Activated CD8-positive, alpha-beta memory T cell treated with anti-CD3 and anti-CD28 coated beads for 48 hours (primary cell): ENCODE data around the gene LDAH.

ENCODE experiments used
- DNase-seq, 3 experiments: peaks; one replicate each; pipeline ENCODE4 v3.0.0-alpha.2; 2020; ENCODE audit warnings: low read depth in 2 of 3, low spot score in 2 of 3

LDAH gene

DNA sequence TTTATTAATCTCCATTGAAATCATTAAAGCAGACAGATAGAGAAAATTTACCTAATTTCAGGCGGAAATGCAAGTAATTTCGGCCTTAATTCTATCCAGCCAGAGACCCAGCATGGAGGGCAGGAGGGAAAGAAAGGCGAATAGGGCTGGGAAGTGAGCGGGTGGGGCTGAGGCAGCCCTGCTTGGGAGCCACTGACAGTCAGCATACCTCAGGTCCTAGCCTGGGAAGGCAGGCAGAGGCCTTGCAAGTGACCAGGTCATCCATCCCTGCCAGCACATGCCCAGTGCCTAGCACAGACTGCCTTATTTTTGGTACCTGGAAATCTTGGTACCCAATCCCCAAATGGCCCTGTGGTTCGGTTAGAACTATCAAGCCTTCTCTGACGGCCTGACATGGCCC, 154.4 kb downstream of the LDAH start:
- no peak for DNase-seq

DNA sequence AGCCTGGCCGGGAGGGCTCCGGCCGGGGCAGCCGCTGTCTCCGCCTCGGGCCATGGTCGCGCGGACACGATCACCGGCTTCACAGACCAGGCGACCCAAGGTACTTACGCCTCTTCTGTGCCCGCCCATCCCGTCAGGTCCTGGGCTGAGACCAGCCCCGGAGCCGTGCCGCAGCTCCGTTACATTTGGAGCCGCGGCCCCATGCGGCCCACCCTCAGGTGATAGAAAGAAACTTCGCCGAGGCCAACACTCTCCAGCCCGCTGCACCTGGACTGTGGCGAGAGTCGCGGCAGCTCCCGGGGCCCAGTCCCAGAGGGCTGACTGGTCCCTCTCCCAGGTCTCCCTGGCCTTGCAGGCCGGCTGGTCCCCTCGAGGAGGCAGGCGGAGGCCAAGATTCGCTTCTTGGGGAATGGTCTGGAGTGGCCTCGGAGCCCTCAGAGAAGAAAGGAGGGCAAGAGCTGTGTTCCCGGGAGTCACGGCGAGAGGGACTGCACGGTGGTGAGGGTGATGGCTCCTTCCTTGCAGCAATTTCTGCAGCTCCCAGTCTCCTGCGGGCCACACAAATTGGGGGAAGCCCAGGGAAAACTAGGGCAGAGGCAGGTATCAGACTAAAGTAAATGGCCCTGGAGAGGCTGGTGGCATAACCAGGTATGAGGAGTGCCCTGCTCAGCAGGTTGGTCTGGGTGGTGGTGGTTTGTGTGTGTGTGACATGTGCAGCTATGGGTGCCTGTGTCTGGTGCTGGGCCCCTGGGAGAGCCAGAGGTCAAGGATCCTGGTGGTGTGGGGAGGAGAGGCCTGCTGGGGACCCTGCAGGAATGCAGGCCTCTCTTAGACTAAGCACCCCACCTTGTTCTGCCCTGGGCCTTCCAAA, 155.1 kb downstream of the LDAH start:
- no peak for DNase-seq

DNA sequence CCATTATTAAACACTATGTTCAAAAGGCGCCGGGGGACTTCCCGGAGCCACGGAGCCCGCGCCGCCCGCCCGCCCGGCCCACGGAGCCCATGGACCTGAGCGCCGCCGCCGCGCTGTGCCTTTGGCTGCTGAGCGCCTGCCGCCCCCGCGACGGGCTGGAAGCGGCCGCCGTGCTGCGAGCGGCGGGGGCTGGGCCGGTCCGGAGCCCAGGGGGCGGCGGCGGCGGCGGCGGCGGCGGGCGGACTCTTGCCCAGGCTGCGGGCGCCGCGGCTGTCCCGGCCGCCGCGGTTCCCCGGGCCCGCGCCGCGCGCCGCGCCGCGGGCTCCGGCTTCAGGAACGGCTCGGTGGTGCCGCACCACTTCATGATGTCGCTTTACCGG, 155.8 kb downstream of the LDAH start:
- no peak for DNase-seq

DNA sequence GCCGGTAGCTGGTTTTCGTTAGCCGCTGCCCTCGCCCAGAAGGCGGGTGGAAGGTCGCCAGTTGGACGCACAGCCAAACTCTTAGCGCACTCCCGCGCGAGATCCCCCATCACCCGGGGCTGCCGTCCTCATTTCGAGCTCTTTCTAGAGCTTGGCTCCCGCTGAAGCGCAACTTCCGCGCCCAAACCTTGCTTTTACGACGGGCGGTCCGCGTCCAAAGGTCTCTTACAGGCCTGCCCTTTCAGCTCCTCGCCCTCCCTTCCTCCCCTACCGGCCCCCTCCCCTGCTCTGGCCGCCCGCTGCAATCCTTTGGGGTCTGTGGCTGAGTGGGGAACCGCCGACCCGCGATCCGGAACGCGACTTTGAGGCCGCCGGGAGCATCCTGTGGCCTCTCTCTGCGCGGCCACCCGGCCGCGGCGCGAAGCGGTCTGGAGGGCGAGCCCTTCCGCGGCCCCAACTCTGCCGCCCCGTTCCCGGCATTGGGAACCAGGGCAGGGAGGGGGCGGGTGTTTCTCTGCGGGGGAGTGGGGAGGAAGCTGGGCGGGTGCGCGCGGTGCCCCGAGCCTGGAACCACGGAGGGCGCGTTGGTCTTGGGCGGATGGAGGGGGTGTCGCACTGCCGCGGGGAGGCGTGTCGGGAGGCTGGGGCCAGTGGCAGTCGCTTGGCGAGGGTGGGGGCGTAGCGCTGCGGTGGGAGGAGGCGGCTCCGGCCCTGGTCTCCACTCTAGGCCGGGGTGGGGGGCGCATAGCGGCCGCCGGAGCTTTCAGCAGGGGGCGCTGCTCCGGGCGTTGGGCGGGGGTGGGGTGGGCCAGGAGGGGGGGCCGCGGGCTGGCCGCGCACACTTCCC, 156.4 kb downstream of the LDAH start, which contains the start of gene GDF7:
Gene GDF7, plus strand, starts transcription at position 841 of the 847 bp plus-strand sequence. CDS start 96 bp downstream, outside the sequence.
- DNase-seq = no peak

DNA sequence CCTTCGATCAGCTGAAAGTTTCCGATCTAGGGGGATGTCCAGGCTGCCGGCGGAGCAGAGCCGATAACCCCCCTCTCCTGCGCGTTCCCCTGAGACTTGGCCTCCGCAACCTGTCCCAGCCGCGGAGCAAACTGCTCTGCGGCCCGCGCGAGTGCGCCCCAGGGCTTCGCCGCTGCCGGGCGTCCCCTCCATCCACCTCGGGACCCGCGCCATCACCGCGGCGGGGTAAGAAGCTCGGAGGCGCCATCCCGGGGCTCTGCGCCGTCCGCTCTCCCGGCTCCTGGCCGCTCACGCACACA, 156.9 kb downstream of the LDAH start:
- DNase-seq = no peak

DNA sequence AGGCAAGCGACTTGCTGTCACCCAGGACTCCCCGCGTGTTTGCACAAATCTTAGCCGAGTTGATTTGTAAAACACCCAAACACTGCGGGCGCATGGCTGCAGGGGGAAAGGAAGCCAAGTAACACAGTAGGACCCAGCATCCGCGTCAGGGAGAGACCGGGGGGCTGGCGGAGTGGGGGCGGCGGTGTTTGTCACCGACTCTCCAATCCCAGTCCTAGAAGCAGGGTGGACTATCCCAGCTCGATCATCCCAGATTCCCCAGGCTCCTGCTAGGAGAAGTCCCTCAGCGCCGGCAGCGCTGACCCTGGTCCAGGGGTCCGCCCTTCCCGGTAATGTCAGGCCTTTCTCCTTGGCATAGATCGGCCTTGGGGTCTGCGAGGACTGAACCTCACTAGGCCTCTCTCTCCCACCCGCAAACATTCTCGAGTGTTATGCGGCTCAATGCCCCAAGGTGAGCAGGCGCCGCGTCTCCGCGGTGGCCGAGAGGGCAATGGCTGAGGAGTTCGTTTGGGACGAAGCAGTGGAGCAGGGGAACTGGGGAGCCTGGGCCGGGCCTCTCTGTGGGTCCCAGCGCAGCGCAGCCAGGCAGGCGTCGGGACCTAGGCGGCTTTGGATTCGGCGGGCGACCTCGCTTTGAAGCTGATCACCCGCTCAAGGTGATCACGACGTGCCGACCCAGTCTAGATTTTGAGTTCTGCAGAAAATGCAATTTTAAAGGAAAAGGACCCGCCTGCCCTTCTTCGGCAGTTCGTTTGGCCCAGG, 157.5 kb downstream of the LDAH start:
- DNase-seq = no peak

DNA sequence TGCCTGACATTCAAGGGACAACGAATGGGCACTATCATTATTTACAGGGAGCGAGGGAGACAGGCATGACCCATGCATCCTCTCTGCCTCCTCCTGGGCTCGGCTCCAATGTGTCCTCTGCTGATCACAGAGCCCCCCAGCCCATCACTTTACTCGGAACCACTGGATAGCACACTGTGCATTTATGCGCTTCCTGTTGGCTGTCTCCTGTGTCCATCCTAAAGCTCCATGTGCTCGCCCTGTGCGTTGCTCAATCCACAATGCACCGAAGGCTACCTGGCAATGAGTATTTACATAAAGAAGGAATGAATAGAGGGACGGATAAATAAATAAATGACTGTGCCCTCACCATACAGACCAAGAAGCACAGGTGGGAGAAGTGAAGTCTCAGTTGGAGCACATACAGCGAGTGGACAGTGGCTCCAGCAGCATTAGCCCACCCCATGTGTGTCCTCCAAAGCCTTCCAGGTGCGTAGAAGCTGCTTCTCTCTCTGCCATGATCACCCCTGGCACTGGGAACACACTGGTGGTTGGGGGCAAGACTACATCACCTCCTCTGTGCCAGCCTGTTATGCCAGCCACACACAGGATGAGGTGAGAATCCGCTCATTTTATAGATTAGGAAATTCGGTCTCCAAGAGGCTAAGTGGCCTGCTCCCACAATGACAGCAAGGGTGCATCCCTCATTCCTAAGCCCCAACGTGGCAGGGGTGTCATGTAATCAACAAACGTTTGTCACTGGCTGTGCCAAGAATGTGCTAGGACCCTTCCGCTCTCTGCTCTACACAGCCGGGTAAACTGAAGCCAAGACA, 158.3 kb downstream of the LDAH start:
- no peak for DNase-seq

DNA sequence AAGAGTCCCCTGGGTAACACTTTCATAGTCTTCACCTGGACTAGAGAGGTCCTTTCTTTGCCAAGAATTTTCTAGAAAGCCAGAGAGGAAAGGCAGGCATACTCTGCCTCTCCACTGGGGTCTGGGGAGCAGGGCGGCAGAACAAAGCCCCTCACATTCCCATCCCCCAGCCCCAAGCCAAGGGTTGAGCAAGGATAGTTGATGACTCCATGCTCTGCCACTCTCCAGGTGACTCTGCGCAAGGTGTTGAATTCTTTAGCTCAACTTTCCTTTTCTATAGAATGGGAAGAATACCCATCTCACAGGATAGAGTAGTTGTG, 158.9 kb downstream of the LDAH start:
- no peak for DNase-seq

DNA sequence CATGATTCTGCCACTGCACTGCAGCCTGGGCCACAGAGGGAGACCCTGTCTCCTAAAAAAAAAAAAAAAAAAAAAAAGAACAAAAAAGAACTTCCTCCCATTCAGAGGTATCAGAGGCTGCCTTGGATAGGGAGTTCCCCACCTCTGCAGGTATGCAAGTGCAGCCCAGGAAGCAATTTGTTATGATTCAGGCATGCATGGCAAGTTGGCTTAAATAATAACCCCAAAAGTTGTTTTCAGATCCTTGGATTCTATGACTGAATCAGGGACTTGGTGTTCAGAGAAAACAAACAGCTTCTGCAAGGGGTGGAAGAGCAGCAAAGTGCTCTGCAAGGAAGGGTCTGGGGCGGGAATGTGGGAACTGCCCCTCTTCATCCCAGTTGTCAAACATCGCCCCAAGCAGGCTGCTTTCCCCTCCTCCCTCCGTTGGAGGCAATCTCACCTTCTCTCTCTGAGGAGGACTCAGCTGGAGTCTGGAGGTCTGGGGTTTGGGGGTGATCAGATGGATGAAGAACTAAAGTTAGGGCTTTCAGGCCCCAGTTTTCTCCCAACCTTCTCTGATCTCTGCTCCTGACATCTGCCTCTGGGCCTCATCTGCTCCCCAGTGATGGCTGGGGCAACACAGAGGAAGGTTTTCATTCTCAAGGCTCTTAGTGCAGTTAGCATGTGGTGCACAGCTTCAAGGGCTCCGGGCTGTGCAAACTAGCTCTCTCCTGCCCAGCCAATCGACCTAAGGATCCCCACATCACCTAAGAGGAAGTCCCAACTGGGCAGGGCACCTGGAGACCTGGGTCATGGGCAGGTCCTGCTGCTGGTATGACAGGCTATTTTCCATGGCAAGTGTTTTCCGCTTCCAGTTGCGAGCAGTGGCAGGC, 159.5 kb downstream of the LDAH start:
- DNase-seq = no peak

DNA sequence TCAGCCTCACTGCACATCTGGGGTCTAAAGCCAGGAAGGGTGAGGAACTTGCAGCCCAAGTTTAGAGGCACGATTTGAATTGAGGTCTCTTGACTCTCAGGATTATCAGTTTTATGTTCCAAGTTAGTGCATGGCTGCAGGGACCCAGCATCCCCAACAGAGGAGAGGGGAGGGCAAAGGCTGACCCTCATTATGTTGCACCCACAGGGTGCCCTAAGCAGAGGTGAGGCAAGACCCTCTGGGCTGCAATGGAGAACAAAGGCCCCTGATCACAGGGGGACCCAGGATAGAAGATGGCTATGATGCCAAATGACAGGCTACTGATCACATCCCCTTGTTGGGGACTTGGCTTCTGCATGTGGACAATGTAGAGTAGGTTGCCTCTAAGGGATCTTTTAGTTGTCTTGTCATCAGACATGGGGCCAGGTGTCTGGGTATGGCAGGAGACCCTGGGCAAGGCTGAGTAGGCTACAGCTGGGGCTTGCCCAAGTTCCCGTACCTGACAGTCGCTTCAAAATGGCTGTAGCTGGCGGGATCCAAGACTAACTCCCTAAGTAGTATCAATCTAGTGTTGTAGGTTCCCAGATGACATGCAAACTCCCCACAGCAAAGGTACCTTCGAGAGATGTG, 160.5 kb downstream of the LDAH start:
- DNase-seq = no peak

DNA sequence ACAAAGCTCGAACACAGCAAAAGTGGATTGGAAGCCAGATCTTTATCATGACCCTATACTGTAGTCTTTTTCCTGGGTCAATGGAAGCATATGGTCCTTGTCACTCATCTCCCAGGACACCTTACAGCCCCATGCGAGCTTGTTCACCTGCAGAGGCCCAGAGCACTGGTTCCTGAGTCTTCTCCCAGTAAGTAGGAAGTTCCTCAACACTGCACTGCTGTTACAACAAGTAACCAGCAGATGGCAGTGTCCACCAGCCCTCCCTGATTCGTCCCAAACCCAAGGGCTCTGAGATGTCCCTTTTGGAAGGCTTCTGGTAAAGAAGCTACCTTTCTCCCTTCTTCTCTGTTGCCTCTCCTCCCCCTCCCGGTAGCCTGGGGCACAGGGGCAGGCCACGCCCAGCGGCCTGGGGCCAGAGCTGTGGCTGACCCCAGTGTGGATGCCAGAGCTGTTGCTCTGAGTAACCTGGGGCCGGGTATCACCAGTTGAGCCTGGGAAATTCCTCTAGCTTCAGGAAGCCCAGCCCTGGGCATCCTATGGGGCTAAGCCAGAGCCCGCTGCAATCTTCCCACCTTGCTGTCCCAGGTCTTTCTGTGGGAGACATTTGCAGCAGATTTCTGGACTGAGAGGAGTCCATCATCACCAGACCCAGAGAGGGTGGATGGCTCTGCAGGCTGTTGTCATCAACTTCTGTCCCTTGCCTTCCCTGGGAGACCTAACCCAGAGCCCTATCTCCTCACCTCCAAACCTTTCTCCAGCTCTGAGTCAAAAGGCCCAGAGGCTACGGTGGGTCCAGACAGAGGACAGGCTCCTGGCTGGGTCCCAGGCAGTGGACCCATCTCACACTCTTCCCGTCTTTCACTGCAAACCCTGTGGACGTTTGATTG, 161.2 kb downstream of the LDAH start:
- DNase-seq = peak in 1 of 3 experiments; percentile 37

DNA sequence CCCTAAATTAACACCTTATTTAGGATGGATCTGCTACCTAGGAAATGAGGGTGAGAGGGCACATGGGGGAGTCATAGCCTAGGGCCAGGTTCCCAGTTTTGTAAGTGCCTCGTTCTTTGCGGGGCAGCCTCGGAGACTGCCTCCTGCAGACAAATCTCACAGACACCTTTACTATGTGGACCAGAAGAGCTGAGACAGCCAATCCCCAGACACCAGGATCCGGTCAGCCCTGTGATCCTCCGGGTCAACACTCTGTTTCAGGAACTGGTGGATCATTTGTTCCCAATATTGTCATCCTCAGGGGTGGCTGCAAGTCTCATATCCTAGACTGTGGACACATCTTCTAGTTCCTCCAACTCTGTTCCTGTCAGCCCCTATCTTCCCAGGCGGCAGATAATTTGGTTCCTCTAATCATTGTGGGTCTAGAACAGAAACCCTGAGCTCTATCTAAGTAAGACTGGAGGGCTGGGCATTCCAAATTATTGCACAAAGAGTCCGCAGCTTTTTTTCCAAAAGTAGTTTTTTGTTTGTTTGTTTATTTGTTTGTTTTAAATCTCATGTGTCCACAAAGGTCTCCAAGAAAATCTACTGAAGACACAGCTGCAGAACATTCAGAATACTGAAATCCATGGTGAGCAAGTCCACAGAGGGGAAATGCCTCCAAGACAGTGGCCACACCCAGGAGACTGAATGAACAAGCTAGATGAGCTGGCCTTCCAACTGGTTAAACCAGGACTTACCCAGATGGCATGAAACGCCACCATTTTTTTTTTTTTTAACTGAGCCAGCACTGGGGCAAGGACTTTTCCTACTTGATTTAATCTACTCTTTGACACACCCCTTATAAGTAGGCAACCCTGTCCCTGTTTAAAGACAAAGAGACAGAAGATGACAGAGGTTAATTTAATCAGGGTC, 162.1 kb downstream of the LDAH start:
- DNase-seq = no peak

DNA sequence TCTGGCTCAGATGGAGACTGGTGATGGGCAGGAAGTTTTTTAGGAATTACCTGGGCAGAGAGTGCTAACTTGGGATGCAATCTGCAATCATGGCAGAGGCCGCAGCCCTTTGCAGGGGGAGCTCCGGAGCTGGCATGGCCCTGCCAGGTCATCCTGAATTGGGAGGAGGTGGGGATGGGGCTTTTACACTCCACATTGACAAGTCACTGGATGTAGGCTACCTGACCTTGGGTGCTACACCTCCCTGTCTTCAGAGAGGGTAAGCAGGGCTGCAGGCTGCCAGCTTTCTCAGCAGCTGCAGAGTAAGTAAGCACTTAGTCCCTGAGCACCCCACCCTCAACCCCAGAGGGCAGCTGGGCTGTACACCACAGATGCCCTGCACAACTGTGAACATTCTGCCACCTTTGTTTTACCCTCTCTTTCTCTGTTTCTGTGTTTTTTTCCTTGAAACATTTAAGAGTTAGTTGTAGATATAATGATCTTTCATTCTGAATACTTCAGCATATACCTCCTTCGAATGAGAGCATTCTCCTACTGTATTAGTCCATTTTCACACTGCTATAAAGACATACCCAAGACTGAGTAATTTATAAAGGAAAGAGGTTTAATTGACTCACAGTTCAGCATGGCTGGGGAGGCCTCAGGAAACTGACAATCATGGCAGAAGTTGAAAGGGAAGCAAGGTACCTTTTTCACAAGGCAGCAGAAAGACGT, 165.2 kb downstream of the LDAH start:
- no peak for DNase-seq

DNA sequence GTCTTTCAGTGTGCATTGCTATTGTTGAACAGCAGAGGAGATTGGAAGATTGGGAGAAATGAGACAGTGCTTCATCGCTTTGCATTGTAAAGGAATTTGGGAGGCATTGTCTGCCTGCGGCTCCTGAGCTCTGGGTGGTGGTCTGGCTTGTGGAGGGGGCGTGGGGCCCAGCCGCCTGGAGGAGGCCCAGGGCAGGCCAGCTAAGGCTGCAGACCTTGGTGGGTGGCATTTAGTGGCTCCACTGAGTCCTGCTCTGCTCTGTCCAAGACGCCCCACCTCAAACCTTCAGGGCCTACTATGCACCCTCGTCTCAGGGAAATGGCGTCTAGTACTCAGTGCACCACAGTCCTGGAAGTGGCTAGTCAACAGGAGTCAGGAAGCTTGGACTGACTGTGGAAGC, 166.3 kb downstream of the LDAH start:
- DNase-seq = no peak

DNA sequence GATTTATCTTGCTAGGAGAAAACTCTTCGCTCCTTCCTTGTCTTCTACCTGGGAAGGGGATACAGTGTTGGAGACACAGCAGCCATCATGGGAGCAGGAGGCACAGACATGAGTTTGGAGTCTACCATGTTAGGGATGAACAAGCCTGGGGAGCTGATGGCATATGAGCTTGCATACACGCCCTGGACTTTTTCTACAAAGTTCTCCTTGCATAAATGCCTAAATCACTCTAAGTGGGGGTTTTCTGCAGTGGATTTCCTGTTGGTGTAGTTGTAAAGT, 168.4 kb downstream of the LDAH start:
- no peak for DNase-seq

DNA sequence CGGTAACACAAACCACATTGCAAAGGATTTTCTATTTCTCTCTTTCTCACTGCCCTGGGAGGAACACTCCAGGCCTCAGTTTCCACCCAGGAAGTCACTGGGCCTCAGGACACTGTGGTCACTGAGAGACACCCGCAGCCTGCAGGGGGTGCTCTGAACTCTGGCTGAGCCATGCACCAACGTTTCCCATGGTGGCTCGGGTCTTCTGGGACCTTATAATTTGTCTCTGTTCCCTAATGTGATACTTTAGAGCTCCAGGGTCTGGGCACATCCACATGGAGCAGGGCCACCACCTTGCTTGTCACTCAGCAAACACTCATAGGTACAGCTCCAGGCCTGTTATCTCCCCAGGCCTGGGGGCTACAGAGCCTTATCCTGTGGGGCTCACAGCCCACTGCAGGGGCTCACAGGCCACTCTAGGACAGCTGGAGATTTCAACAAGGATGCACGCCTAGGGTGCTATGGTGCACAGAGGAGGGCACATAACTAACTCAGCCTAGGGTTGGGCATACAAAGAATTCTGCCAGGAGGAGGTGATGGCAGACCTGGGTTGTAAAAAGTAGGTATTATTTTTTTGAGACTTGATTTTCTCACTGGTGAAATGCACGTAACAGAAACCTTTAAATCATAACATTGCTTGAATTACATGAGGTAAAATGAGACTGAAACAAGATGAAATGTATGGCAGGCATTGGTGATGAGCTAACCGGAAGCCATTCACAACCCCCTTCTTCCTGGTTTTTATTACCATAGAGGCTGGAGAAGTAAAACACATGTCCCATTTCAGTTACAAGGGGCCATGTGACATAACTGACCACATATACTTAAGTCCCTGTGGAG, 169.0 kb downstream of the LDAH start:
- DNase-seq = no peak
